ENCODE results near the gene PLCB4.

DNA sequence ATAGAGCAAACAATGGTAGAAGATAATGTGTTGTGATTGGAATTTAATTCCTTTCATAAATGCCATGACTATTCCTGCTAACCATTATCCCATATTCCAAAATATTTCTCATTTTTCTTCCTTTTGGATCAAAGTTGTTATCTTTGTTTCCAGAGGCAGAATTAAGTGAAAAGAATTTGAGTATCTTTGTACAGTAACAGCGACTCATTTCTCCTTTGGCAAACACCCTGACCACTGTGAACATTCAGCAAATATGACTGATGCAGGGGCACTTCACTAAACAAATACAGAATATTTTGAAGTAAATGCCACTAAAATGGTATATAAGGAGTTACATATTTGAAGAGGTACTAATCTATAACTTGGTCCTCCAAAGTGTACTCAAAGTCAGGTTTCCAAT lies 340.5 kb downstream of the PLCB4 start:
- TF ChIP-seq, protein P1, sequence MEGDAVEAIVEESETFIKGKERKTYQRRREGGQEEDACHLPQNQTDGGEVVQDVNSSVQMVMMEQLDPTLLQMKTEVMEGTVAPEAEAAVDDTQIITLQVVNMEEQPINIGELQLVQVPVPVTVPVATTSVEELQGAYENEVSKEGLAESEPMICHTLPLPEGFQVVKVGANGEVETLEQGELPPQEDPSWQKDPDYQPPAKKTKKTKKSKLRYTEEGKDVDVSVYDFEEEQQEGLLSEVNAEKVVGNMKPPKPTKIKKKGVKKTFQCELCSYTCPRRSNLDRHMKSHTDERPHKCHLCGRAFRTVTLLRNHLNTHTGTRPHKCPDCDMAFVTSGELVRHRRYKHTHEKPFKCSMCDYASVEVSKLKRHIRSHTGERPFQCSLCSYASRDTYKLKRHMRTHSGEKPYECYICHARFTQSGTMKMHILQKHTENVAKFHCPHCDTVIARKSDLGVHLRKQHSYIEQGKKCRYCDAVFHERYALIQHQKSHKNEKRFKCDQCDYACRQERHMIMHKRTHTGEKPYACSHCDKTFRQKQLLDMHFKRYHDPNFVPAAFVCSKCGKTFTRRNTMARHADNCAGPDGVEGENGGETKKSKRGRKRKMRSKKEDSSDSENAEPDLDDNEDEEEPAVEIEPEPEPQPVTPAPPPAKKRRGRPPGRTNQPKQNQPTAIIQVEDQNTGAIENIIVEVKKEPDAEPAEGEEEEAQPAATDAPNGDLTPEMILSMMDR (conservative IDR thresholded peaks at IDR 0.05 in 1 of 2, IDR thresholded peaks at IDR 0.05 in 1 of 2; ENCODE audit: low read depth in 1 of 2, low read length in 2 of 2): no peak
- TF ChIP-seq EZH2 (IDR thresholded peaks at IDR 0.05; ENCODE audit: low read length, missing control alignments): no peak

All from fibroblast of lung (primary cell).